GM13977 (cell line): ENCODE results near the gene COLEC12.

Source experiments
- DNase-seq: peaks from one replicate; pipeline ENCODE4 v3.0.0; 2012; ENCODE audit warnings: low spot score
- in situ Hi-C: fragments of 300-500 bp; cut with MboI; formaldehyde crosslinking; loops from one replicate; pipeline ENCODE4 v1.12.0; 2022; ENCODE audit warnings: low sequenced_read_pairs, low pct_unique_long_range_greater_than_20kb, mixed read lengths, inconsistent platforms; ENCODE audit not compliant: unreplicated experiment
- TF ChIP-seq, protein P1 (sequence below): IDR thresholded peaks from 2 replicates; pipeline ENCODE4 v1.5.1; 2012; ENCODE audit warnings: mild to moderate bottlenecking, control low read depth; ENCODE audit not compliant: insufficient read depth; ENCODE audit errors: extremely low read depth, missing control alignments

The COLEC12 gene

GRCh38 chr18:449374-449773, 51.1 kb downstream of the COLEC12 start:
- TF ChIP-seq, protein P1, sequence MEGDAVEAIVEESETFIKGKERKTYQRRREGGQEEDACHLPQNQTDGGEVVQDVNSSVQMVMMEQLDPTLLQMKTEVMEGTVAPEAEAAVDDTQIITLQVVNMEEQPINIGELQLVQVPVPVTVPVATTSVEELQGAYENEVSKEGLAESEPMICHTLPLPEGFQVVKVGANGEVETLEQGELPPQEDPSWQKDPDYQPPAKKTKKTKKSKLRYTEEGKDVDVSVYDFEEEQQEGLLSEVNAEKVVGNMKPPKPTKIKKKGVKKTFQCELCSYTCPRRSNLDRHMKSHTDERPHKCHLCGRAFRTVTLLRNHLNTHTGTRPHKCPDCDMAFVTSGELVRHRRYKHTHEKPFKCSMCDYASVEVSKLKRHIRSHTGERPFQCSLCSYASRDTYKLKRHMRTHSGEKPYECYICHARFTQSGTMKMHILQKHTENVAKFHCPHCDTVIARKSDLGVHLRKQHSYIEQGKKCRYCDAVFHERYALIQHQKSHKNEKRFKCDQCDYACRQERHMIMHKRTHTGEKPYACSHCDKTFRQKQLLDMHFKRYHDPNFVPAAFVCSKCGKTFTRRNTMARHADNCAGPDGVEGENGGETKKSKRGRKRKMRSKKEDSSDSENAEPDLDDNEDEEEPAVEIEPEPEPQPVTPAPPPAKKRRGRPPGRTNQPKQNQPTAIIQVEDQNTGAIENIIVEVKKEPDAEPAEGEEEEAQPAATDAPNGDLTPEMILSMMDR = no peak
- in situ Hi-C loops = no loop called here
- no peak for DNase-seq

DNA sequence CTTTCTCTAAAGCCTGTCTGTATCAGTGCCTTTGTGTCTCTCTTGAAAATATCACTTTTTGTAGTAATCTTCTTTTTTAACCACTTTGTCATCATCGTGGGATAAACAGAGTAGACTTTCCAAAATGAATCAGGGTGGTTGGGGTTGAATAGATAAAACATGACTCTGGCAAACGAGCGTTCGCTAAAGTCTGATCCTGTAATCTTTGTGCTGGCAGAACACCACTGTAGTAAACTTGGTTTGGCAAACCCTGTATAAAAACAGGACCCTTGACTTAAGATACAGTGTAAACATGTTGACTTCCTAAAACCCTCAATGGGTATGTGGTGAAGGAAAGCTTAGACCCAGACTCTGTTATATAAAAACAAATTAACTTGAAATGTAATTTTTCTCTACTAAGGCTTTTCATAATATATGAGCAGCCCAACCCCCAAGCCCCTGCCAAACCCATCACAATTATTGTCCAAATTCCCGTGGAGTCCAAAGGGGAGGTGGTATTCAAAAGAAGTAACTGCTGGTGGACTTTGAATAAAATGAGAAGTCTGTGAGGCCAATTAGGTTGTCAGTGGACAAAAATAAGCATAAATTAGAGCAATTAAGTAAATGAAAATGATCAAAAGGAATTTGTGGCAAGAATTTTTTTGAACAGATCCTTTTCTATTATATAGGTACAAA, 52.2 kb downstream of the COLEC12 start:
- no peak for DNase-seq
- TF ChIP-seq, protein P1 = no peak
- in situ Hi-C loops = no loop called here

GRCh38 chr18:446941-447560, 53.5 kb downstream of the COLEC12 start:
- in situ Hi-C loops = no loop called here
- DNase-seq = no peak
- TF ChIP-seq, protein P1 = no peak

DNA sequence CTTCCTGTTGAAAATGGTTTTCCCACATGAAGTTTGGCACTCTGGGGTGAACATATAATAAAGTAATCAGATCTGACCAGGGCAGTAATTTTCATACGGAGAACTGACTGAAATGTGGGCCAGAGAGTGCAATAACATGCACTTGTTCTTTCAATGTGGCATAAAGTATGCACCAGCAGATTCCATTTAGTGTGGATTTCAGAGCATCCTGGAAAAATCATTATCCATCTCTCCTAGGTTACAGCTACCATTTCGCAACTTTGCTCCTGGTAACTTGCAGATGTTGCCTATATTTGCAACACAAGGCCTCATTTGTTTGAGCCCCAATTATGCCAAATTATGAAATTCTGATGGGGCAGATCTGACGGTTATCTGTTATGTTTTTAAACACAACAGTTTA, 55.4 kb downstream of the COLEC12 start:
- in situ Hi-C loops = no loop called here

DNA sequence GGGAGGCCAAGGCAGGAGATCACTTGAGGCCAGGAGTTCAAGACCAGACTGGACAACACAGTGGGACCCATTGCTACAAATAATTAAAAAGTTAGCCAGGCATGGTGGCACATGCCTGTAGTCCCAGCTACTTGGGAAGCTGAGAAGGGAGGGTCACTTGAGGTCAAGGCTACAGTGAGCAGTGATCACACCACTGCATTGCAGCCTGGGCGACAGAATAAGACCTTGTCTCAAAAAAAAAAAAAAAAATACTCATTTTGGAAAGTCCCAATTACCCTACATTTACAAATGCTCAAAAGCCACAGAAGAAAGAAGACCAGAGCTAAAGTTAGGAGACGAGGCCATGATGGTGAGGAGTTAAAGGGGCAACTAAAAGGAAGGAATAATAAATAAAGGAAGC, 61.9 kb downstream of the COLEC12 start:
- TF ChIP-seq, protein P1 = no peak
- no peak for DNase-seq
- in situ Hi-C loops = no loop called here

More for the DNA sequence above, 55.4 kb downstream of the COLEC12 start:
- no peak for DNase-seq
- TF ChIP-seq, protein P1 = no peak

- TF ChIP-seq, protein P1 = no peak
- in situ Hi-C loops = no loop called here
- no peak for DNase-seq
Measured at GRCh38 chr18:435940-436339, 64.6 kb downstream of the COLEC12 start.
